A673 (cell line): Measurements from ENCODE around the gene GOLGA6C. TPM values are rescaled to one million over a fixed set of nuclear protein-coding genes. Genes with fewer than 3 reads are reported as not detected.

ENCODE experiments used
- BruUV-seq: library from RNA; stranded (reverse); fragments of 400-500 nt; replicated peaks from 2 replicates; lab custom pipeline; 2021; lab: Mats Ljungman, UMichigan
- CTCF ChIA-PET: fragments of 300-600 bp; sonication (Branson Sonifier 250); formaldehyde crosslinking; loops from one replicate; lab custom pipeline; 2022; ENCODE audit warnings: antibody characterized with exemption; lab: Charles Lee
- POLR2A ChIA-PET: fragments of 300-600 bp; sonication (Branson Sonifier 250); formaldehyde crosslinking; loops from one replicate; lab custom pipeline; 2022; ENCODE audit warnings: antibody characterized with exemption; ENCODE audit not compliant: low non-redundant PET; lab: Charles Lee
- DNase-seq: peaks from one replicate; pipeline ENCODE4 v3.0.0-alpha.2; 2015; ENCODE audit warnings: low spot score
- H3K27ac ChIP-seq: fragments of 200-600 bp; sonication (generic); 2 replicates; pipeline ENCODE4 v1.5.1; 2016; ENCODE audit warnings: mixed run types, low read depth, mild to moderate bottlenecking, mixed read lengths, antibody characterized with exemption, low read length; ENCODE audit not compliant: poor library complexity, severe bottlenecking
- H3K27me3 ChIP-seq: fragments of 200-600 bp; sonication (generic); replicated peaks from 2 replicates; pipeline ENCODE4 v1.6.1; 2017; ENCODE audit warnings: mixed run types, low read depth, mild to moderate bottlenecking, mixed read lengths, antibody characterized with exemption, low read length; ENCODE audit not compliant: insufficient read depth, poor library complexity
- H3K36me3 ChIP-seq: fragments of 200-600 bp; sonication (generic); 2 replicates; pipeline ENCODE4 v1.6.1; 2016; ENCODE audit warnings: mixed run types, mild to moderate bottlenecking, mixed read lengths, antibody characterized with exemption, low read length; ENCODE audit not compliant: insufficient read depth, poor library complexity, severe bottlenecking
- H3K4me1 ChIP-seq: fragments of 200-600 bp; sonication (generic); 2 replicates; pipeline ENCODE4 v1.6.1; 2017; ENCODE audit warnings: mixed run types, mild to moderate bottlenecking, mixed read lengths, antibody characterized with exemption, low read length; ENCODE audit not compliant: insufficient read depth, poor library complexity, severe bottlenecking
- H3K4me3 ChIP-seq: fragments of 200-600 bp; sonication (generic); 2 replicates; pipeline ENCODE4 v1.5.1; 2016; ENCODE audit warnings: low read depth, mixed run types, mild to moderate bottlenecking, mixed read lengths, low read length; ENCODE audit not compliant: poor library complexity, severe bottlenecking
- H3K9me3 ChIP-seq: fragments of 200-600 bp; sonication (generic); 2 replicates; pipeline ENCODE4 v1.6.1; 2016; ENCODE audit warnings: mixed run types, low read depth, mild to moderate bottlenecking, mixed read lengths, antibody characterized with exemption, low read length; ENCODE audit not compliant: poor library complexity, severe bottlenecking
- EZH2 ChIP-seq: fragments of 200-600 bp; sonication (generic); IDR thresholded peaks from 2 replicates; pipeline ENCODE4 v1.6.1; 2017; ENCODE audit warnings: borderline replicate concordance, low read depth, mild to moderate bottlenecking, mixed read lengths, antibody characterized with exemption, low read length; ENCODE audit not compliant: poor library complexity, severe bottlenecking
- intact Hi-C: fragments of 100-400 bp; cut with micrococcal nuclease; formaldehyde crosslinking; loops from one replicate; pipeline ENCODE4 v1.10.0; 2022; ENCODE audit not compliant: unreplicated experiment
- total RNA-seq: library from RNA; stranded (reverse); gene quantifications from 2 replicates; pipeline ENCODE4 v1.2.3, GENCODE V29; 2021
- TF ChIP-seq, protein P1 (sequence below): fragments of 300-800, 200-600 bp; sonication (generic); conservative IDR thresholded peaks from 2 replicates; pipeline ENCODE4 v1.5.1; 2017; ENCODE audit warnings: low read depth, mild to moderate bottlenecking, antibody characterized with exemption, low read length, moderate library complexity, mixed read lengths

Gene GOLGA6C
- total RNA-seq, 1 experiment from 2014 or later, result not detected

DNA sequence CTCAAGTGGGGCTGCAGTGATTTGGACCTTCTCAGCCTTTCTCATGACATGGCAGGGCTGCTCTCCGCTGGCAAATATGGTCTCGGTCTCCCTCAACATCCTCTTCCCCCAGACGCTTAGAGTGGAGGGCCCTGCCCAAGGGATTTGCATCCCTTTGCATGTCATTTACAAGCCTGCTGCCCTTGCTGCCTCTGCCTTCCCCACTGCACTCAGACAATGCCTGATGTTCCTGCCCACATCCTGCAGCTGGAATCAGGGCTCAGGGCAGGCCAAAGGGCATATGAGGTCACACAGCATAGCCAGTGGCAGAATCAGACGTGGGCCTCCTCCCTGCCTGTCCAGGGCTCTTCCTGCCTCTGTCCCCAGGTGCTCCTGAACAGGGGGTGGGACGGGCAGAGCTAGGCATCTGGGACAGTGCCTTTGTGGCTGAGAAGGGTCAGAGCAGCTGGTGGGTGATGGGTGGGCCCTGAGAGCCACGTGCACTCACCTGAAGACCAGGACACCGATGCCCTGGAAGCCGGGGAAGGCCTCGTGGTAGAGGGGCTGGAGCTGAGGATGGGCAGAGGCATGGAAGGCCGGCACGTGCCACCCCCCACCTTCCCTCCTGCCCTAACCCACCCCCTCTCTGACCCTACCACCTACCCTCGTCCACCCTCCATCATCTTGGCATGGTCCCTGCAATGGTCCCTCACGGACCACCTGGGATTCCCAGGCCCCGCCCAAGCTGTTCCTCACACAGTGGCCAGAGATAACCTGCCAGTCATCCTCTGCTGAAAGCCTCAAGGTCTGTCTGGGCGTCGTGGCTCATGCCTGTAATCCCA is 27.4 kb upstream of the GOLGA6C start:
- no TSS peak for BruUV-seq
- TF ChIP-seq, protein P1, sequence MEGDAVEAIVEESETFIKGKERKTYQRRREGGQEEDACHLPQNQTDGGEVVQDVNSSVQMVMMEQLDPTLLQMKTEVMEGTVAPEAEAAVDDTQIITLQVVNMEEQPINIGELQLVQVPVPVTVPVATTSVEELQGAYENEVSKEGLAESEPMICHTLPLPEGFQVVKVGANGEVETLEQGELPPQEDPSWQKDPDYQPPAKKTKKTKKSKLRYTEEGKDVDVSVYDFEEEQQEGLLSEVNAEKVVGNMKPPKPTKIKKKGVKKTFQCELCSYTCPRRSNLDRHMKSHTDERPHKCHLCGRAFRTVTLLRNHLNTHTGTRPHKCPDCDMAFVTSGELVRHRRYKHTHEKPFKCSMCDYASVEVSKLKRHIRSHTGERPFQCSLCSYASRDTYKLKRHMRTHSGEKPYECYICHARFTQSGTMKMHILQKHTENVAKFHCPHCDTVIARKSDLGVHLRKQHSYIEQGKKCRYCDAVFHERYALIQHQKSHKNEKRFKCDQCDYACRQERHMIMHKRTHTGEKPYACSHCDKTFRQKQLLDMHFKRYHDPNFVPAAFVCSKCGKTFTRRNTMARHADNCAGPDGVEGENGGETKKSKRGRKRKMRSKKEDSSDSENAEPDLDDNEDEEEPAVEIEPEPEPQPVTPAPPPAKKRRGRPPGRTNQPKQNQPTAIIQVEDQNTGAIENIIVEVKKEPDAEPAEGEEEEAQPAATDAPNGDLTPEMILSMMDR, result no peak
- no peaks in the 10 kb centered on the region for H3K9me3 ChIP-seq
- ChIA-PET CTCF (no interaction called here), POLR2A (no interaction called here)
- no peaks in the 10 kb centered on the region for H3K4me1 ChIP-seq
- intact Hi-C loops, result no loop called here
- no peak overlapping the region for H3K27ac ChIP-seq
- H3K27me3 ChIP-seq, result peaks cover 9% of the 10 kb centered on the region
- DNase-seq, result no peak
- no peaks in the 10 kb centered on the region for H3K36me3 ChIP-seq
- H3K4me3 ChIP-seq, result no peak overlapping the region

DNA sequence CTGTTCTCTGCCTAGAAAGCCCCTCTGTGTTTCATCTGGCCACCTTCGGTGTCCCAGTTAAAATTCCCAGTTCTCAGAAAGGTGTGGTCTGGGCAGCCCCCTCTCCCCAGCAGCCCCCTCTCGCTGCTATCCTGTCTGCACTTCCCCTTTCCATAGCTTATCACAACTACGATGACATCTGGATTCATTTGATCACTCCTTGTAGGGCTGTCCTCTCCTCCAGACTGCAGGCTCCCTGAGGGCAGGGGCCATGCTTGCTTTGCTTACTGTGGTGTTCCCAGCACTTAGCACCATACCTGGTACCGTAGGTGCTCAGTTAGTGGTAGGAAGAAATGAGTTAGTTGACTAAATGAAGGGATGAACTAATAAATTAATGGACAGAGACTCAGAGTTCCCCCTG is 26.3 kb upstream of the GOLGA6C start:
- ChIA-PET POLR2A (no interaction called here), CTCF (no interaction called here)
- Histone ChIP-seq H3K27me3 (peaks cover 9% of the 10 kb centered on the region), H3K27ac (no peak overlapping the region), H3K4me1 (no peaks in the 10 kb centered on the region), H3K4me3 (no peak overlapping the region), H3K36me3 (no peaks in the 10 kb centered on the region), H3K9me3 (no peaks in the 10 kb centered on the region)
- no TSS peak for BruUV-seq
- DNase-seq, result no peak
- intact Hi-C loops, result no loop called here
- TF ChIP-seq EZH2, result no peak
- TF ChIP-seq, protein P1, result no peak

DNA sequence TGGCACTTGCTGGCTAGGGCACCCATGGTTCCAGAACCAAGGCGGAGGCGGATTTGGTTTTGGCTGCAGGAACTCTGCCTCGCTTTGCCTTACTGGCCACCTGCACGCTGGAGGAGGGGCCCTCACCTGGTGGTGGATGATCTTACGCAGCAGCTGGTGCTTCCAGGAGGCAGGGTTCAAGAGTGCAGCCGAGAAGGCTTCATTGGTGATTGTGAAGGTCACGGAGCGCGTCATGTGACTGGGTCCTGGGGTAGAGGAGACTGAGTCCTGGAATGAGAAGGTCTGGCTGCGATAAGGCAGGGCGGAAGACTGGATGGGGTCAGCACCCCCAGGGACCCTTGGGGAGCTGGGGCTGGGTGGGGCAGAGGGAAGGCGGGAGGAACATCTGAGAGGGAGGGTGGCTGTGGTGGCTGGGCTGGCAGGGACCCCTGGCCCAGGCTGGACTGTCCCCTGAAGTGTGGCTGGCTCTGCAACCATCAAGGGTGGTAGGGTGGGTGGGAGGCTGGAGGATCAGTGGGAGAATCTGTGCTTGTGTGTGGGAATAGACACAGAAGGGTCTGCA is 25.8 kb upstream of the GOLGA6C start:
- no TSS peak for BruUV-seq
- no peaks in the 10 kb centered on the region for H3K4me1 ChIP-seq
- no peak for DNase-seq
- no peak overlapping the region for H3K27ac ChIP-seq
- intact Hi-C loops, result no loop called here
- H3K27me3 ChIP-seq, result peaks cover 9% of the 10 kb centered on the region
- H3K4me3 ChIP-seq, result no peak overlapping the region
- no peak for TF ChIP-seq EZH2
- TF ChIP-seq, protein P1, result no peak
- H3K9me3 ChIP-seq, result no peaks in the 10 kb centered on the region
- no peaks in the 10 kb centered on the region for H3K36me3 ChIP-seq
- ChIA-PET POLR2A (no interaction called here), CTCF (no interaction called here)
